Central memory CD8-positive, alpha-beta T cell (primary cell): ENCODE measurements around the gene CNBP.
"Not testable (repeated sequence)": the region's sequence is repeated elsewhere in the genome, so short reads cannot be mapped to it uniquely, and the experiment has no call there.

Experiments used
- ATAC-seq: fragments of 150-1000 bp; cut with Tn5 transposase; replicated peaks from 2 replicates; pipeline ENCODE4 v1.10.0; 2022; ENCODE audit warnings: mild to moderate bottlenecking, moderate FRiP score, moderate number of reproducible peaks; ENCODE audit not compliant: poor library complexity, severe bottlenecking; ENCODE audit errors: extremely low read depth
- DNase-seq, 2 donors: peaks; one replicate each; pipeline ENCODE4 v3.0.0; 2021; ENCODE audit warnings: low spot score in 2 of 2
- H3K27ac Mint-ChIP-seq: one replicate; pipeline ENCODE4 v1.8.0; 2022; ENCODE audit warnings: low read depth, mild to moderate bottlenecking, moderate library complexity, mixed read lengths
- H3K27me3 Mint-ChIP-seq: one replicate; pipeline ENCODE4 v1.8.0; 2022; ENCODE audit warnings: mixed read lengths
- H3K36me3 Mint-ChIP-seq: one replicate; pipeline ENCODE4 v1.8.0; 2022; ENCODE audit warnings: mild to moderate bottlenecking, moderate library complexity, mixed read lengths; ENCODE audit not compliant: insufficient read depth
- H3K4me1 Mint-ChIP-seq: one replicate; pipeline ENCODE4 v1.8.0; 2022; ENCODE audit warnings: mixed read lengths
- H3K4me3 Mint-ChIP-seq: one replicate; pipeline ENCODE4 v1.8.0; 2022; ENCODE audit warnings: mild to moderate bottlenecking, moderate library complexity, mixed read lengths
- H3K9me3 Mint-ChIP-seq: one replicate; pipeline ENCODE4 v1.8.0; 2022; ENCODE audit warnings: mixed read lengths

CNBP gene

DNA sequence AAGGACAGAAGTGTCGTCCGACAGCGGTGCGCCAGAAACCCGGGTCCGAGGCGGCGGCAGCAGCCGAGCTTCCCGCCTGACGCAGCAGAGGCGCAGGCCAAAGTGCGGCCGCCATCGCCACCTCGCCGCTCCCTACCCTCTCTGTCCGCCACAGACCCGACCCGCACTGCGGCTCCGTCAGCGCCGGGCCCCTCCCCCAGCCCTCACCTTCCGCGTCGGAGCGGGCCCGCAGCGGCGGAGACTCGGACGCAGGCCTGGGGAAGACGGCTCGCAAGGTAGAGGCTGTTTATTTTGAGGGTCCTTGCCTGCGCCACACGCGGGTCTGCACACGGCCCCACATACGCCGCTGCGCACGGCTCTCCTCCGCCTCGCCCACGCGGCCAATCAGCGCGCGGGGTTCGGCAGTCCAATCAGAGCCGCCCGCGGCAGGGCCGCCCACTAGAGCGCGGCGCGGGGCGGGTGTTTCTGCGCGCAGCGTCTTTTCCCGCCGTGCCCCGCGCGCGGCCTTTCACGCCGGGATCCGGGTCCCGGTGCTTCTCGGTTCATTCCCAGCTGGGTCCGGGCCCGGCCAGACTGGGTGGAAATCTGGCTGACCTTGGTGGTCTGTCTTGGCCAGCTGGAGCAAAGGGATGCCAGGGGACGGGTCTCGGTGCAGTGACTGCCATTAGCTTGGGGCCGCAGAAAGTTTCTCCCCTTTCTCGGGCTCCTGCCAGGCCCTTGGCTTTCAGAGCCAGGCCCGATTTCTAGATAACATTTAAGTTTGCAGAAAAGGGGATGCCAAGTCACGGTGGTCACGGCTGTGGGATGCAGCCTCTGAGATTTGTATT is at the start of gene CNBP:
Gene CNBP, minus strand, starts transcription at position 328 of the 827 bp plus-strand sequence. CDS start 12,139 bp downstream, outside the sequence.
- H3K4me3 Mint-ChIP-seq: peak within 1 kb of the TSS; percentile 86
- H3K4me1 Mint-ChIP-seq: peaks cover 42% of the 10 kb centered on the region
- peak; percentile 83 to 90 for DNase-seq
- no peaks in the 10 kb centered on the region for H3K9me3 Mint-ChIP-seq
- peaks cover 47% of the 10 kb centered on the region for H3K36me3 Mint-ChIP-seq
- peak within 1 kb of the TSS; percentile 96 for H3K27ac Mint-ChIP-seq
- peak; percentile 98 for ATAC-seq
- H3K27me3 Mint-ChIP-seq: no peaks in the 10 kb centered on the region

DNA sequence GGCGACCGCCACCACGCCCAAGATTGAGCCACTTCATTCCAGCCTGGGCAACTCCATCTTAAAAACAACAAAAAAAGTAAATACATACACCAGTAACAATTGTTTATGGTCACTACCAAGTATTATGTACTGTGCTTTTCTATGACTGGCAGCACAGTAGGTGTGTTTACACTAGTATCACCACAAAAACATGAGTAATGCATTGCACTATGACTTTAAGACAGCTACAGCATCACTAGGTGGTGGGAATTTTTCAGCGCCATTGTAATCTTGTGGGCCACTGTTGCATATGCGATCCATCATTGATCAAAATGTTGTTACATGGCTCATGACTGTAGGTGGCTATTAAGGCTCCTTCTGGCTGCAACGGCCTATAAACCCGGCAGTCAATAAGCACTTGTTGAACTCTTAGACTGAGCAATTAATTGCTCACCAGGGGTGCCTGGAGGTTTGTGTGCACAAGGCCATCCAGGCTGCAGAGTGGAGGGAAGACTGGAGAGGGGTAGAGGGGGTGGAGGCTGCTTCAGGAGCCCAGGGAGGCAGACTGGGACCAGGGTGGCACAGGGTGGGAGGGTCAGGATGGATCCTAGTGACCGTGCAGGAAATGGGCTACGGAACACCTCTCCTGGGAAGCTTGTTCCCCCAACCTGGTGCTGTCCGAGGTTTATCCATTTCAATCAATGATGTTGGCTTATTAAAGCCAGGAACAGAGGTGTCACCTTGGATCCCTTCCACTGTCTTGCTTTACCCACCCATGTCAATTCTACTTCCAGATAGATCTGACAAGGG is 47.8 kb upstream of the CNBP start:
- Mint-ChIP-seq H3K36me3 (no peaks in the 10 kb centered on the region), H3K9me3 (no peaks in the 10 kb centered on the region), H3K27ac (no peak overlapping the region), H3K27me3 (no peaks in the 10 kb centered on the region), H3K4me3 (no peak overlapping the region), H3K4me1 (no peaks in the 10 kb centered on the region)
- no peak for DNase-seq
- no peak for ATAC-seq

DNA sequence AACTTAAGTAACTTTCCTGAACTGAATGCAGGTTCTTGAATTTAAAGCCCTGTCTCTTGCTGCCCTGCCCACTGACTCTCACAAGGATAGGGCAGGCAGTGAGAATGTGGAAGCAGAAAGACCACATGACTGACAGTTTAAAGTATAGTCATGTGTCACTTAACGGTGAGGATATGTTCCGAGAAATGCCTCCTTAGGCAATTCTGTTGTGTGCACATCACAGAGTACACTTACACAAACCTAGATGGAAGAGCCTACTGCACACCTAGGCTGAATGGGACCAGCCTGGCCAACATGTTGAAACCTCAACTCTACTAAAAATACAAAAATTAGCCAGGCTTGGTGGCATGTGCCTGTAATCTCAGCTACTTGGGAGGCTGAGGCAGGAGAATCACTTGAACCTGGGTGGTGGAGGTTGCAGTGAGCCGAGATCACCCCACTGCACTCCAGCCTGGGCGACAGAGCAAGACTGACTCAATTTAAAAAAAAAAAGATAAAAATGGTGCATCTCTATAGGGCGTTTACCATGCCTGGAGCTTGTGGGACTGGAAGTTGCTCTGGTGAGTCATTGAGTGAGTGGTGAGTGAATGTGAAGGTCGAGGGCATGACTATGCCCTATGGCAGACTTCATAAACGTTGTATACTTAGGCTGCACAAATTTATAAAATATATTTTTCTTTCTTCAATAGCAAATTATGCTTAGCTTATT is 46.8 kb upstream of the CNBP start:
- ATAC-seq (no peak), DNase-seq (no peak)
- H3K27me3 Mint-ChIP-seq: no peaks in the 10 kb centered on the region
- no peak overlapping the region for H3K27ac Mint-ChIP-seq
- H3K4me3 Mint-ChIP-seq: no peak overlapping the region
- H3K36me3 Mint-ChIP-seq: no peaks in the 10 kb centered on the region
- no peaks in the 10 kb centered on the region for H3K4me1 Mint-ChIP-seq
- H3K9me3 Mint-ChIP-seq: no peaks in the 10 kb centered on the region

DNA sequence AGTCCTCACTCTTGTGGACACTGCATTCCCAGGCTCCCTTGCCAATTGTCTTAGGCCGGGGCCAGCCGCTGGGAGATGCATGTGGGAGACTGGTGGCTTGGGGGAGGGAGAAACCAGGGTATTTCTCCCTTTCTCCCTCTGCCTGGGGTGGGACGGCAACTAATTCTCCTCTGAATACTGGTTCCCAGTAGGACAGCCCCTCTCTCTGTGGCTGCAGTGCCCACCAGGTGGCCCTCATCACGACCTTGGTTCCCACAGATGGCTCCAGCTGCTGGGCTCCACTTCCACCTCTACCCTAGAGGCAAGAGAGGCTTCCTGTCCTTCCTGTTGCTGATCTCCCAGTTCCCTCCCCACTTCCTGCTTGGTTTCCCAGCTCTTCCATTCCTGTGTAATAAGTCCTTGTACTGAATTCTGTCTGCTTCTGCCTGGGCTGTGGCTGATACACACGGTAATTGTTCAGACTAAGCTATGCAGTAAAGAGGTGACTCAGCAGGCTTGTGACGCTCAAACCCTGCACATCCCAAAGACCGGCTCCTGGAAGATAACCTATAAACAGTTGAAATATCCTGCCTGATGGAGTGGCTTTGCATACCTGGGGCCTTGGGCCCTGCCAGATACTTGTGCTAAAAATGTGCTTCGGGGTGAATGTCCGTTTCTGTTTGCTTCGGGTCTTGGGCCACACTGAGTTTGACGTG is 45.3 kb upstream of the CNBP start:
- DNase-seq (no peak), ATAC-seq (no peak)
- Mint-ChIP-seq H3K36me3 (no peaks in the 10 kb centered on the region), H3K27me3 (no peaks in the 10 kb centered on the region), H3K27ac (no peak overlapping the region), H3K4me1 (peaks cover 5% of the 10 kb centered on the region), H3K9me3 (no peaks in the 10 kb centered on the region), H3K4me3 (no peak overlapping the region)

DNA sequence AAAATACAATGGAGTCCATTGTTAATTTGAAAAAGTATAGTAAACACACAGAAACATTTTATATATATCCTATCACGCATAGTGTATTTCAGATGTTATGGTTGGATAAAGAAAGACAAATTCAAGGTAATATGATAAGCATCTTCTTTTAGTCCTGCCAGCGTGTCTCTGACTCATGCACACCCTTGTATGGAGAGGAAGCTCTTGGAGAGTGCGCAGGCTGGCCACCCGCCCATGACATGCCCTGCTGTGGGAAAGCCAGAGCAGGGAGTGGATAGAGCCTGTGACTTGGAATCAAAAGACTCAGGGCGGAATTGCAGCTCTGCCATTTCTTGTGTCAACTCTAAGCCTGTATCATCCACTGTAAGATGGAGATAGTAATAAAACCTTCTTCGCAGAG is 42.7 kb upstream of the CNBP start:
- no peak for ATAC-seq
- Mint-ChIP-seq H3K4me1 (peaks cover 5% of the 10 kb centered on the region), H3K9me3 (no peaks in the 10 kb centered on the region), H3K4me3 (no peak overlapping the region), H3K27ac (no peak overlapping the region), H3K36me3 (no peaks in the 10 kb centered on the region), H3K27me3 (no peaks in the 10 kb centered on the region)
- no peak for DNase-seq

DNA sequence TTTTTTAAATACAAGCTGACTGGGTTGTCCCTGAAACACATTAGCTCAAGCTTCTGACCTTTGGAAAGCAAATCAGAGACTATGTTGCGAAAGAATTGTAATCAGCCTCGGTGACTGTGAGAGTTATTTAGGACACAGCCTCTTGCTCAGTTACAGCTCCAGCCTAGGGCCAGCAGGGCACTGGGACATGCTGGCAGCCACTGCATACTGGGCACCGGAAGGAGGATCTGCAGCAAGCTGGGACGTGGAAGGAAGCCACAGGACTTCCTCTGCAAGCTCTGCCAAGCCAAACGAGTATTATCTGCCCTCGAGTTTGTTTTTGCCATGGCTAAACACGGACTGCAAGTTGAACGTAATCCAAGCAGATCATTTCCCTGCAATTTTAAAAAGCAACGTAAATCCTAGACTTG is 41.3 kb upstream of the CNBP start:
- peaks cover 5% of the 10 kb centered on the region for H3K4me1 Mint-ChIP-seq
- peak overlapping the region; percentile 44 for H3K27ac Mint-ChIP-seq
- no peaks in the 10 kb centered on the region for H3K36me3 Mint-ChIP-seq
- no peak for DNase-seq
- no peaks in the 10 kb centered on the region for H3K27me3 Mint-ChIP-seq
- H3K4me3 Mint-ChIP-seq: no peak overlapping the region
- ATAC-seq: no peak
- H3K9me3 Mint-ChIP-seq: no peaks in the 10 kb centered on the region

DNA sequence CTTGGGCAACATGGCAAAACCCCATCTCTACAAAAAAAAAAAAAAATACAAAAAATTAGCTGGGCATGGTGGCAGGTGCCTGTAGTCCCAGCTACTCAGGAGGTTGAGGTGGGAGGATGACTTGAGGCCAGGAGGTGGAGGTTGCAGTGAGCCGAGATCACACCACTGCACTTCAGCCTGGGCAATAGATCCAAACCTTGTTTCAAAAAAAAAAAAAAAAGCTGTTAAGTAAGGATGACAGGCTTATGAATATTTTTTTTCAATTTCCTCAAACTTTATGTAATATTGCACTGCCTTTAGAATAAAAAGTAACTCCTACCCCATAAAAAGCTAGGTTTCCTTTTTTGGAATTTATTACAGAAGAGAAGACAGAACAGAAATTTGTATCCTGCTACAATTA is 40.7 kb upstream of the CNBP start:
- H3K4me1 Mint-ChIP-seq, H3K9me3 Mint-ChIP-seq, H3K36me3 Mint-ChIP-seq, DNase-seq, H3K4me3 Mint-ChIP-seq, H3K27ac Mint-ChIP-seq, ATAC-seq, H3K27me3 Mint-ChIP-seq: not testable (repeated sequence)

DNA sequence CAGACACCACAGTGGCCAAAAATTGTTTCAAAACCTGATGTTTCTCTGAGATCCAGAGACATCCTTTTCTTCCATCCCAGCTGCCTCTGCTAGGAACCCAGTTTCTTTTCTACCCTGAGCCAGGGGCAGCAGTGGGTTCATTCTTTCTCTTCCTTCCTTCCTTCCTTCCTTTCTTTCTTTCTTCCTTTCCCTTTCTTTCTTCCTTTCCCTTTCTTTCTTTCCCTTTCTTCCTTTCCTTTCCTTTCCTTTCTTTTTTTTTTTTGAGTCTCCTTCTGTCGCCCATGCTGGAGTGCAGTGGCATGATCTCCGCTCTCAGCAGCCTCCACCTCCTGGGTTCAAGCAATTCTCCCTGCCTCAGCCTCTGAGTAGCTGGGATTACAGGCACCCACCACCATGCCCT is 35.0 kb upstream of the CNBP start:
- ATAC-seq (no peak), DNase-seq (no peak)
- Mint-ChIP-seq H3K4me1 (no peaks in the 10 kb centered on the region), H3K9me3 (no peaks in the 10 kb centered on the region), H3K4me3 (no peak overlapping the region), H3K36me3 (no peaks in the 10 kb centered on the region), H3K27ac (peak overlapping the region; percentile 67), H3K27me3 (no peaks in the 10 kb centered on the region)

DNA sequence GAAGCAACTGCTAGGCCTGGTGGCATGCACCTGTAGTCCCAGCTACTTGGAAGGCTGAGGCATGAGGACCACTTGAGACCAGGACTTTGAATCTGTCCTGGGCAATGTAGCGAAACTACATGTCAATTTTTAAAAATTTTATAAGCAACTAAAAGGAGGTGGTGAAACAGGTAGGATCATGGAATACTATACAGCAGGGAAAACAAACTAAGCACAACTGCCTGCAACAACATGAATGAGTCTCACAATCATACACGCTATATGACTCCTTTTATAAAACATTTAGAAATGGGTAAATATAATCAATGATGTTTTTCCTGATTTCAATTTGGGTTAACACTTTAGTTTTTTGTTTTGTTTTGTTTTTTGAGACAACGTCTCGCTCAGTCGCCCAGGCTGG is 29.5 kb upstream of the CNBP start:
- no peaks in the 10 kb centered on the region for H3K36me3 Mint-ChIP-seq
- no peak overlapping the region for H3K27ac Mint-ChIP-seq
- H3K4me3 Mint-ChIP-seq: no peak overlapping the region
- DNase-seq (no peak), ATAC-seq (no peak)
- no peaks in the 10 kb centered on the region for H3K9me3 Mint-ChIP-seq
- H3K4me1 Mint-ChIP-seq: no peaks in the 10 kb centered on the region
- peaks cover 7% of the 10 kb centered on the region for H3K27me3 Mint-ChIP-seq

DNA sequence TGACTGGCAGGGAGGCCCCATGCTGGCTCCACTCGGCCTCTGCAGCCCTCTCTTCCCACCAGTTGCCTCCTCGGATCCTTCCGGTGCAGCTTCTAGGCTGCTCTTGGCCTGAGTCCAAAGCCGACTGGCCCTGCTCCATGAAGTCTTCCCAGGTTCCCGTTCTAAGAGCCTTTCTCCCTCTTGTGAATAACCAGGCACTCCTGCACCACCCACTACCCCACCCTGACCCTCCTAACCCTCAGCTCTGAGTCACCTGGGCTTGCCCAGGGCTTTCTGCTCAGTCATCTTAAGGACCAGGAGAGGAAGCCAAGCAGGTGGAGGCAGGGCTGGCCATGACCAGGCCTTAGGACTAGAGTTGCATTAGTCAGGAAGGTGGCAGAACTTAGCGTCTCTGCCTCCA is 28.1 kb upstream of the CNBP start:
- H3K36me3 Mint-ChIP-seq: no peaks in the 10 kb centered on the region
- no peak for ATAC-seq
- no peak overlapping the region for H3K27ac Mint-ChIP-seq
- peaks cover 7% of the 10 kb centered on the region for H3K27me3 Mint-ChIP-seq
- H3K4me1 Mint-ChIP-seq: no peaks in the 10 kb centered on the region
- no peak for DNase-seq
- H3K4me3 Mint-ChIP-seq: no peak overlapping the region
- H3K9me3 Mint-ChIP-seq: no peaks in the 10 kb centered on the region

DNA sequence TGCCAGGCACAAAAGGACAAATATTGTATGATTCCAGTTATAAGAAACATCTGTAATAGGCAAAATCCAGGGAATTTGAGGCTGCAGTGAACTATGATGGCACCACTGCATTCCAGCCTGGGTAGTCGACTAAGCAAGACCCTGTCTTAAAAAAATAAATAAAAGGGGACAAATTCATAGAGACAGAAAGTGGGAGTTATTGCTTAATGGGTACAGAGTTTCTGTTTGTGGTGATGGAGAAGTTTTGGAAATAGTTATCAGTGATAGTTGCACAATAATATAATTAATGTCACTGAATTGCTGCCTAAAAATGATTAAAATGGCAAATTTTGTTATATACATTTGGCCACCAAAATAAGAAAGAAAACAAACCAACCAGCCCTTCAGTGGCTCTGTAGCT is 27.6 kb upstream of the CNBP start:
- Mint-ChIP-seq H3K27me3 (peaks cover 7% of the 10 kb centered on the region), H3K4me3 (no peak overlapping the region), H3K36me3 (no peaks in the 10 kb centered on the region), H3K9me3 (no peaks in the 10 kb centered on the region), H3K4me1 (no peaks in the 10 kb centered on the region), H3K27ac (no peak overlapping the region)
- DNase-seq: no peak
- no peak for ATAC-seq

DNA sequence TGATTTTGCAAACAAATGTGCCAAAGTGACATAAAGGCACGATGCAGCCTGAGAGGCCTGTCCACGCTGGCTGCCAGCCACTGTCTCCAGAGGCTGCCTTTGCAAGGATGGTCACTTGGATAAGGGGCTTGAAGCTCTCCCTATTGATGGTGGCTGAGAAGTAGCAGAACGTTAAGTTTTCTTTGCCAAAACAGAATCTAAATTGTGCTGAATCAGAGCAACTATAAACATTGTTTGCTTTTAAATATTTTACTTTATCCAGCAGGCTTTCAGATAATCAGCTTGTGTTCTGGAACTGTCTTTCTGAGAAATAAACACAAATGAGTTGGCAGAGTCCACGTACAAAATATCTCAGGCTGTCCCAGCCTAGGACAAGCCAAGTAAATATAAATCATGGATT is 23.8 kb upstream of the CNBP start:
- Mint-ChIP-seq H3K36me3 (no peaks in the 10 kb centered on the region), H3K9me3 (no peaks in the 10 kb centered on the region), H3K27ac (no peak overlapping the region), H3K4me3 (no peak overlapping the region), H3K4me1 (no peaks in the 10 kb centered on the region), H3K27me3 (peaks cover 7% of the 10 kb centered on the region)
- DNase-seq (no peak), ATAC-seq (no peak)
